NK-92 treated with Interleukin-12 subunit alpha and Interleukin-12 subunit beta, amount 100 ng/mL, for 24 hours (cell line): ENCODE measurements around the gene SSR1.

Experiments
- DNase-seq: peaks from one replicate; lab custom pipeline; 2025; lab: John Stamatoyannopoulos, UW

The SSR1 gene

GRCh38 chr6:7257521-7258230 is 55.3 kb downstream of the SSR1 start:
- DNase-seq = no peak

GRCh38 chr6:7256785-7257184 is 56.2 kb downstream of the SSR1 start:
- DNase-seq = no peak

GRCh38 chr6:7255918-7256317 is 57.1 kb downstream of the SSR1 start:
- no peak for DNase-seq

- no peak for DNase-seq
Observed at GRCh38 chr6:7254980-7255835, 57.8 kb downstream of the SSR1 start.

DNA sequence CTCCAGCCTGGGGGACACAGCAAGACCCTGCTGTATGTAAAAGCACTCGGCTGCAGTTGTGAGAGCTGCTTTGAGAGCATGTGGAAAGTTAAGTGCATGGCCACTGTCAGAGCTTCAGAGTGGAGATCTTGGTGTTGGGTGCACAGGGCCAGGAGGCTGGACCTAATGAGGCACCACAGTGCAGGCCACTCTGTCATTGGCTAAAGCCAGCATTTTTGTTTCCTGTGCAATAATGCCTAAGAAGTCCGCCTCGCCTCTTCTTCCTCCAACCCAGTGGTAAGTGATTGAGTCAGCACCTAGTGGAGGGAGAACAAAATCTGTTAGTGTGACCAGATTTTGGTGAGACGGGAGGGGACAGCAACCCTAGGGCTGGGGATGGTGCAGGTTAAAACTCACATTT is 60.6 kb downstream of the SSR1 start:
- DNase-seq = no peak

DNA sequence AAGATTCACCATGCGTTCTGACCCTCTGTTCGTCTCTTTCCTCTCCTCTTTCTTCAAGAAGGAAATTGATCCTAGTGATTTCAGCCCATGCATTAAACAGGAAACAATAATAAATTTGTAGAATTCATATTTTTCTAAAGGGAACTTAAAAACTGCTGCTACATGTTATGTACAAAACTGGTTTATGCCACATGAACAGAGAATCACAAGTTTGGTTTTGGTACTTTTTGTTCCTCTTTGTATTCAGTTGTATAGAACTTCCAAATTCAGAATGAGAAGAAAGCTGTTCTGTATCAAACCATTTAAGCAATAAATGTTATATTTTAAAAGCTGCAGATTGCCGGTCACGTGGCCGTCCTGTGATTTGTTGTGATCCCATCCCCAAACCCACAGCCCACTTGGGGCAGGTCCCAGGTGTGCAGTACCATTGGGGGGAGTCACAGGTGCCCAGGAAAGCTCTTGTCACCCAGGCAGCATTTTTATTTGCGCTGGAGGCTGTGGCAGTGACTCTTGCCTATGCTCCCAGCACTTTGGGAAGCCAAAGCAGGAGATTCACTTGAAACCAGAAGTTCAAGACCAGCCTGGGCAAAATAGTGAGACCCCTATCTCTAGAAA is 61.2 kb downstream of the SSR1 start:
- DNase-seq = no peak

- no peak for DNase-seq
Observed at GRCh38 chr6:7250812-7251211, 62.2 kb downstream of the SSR1 start.

GRCh38 chr6:7249946-7250643 is 62.9 kb downstream of the SSR1 start:
- DNase-seq = no peak

- no peak for DNase-seq
Observed at GRCh38 chr6:7249391-7249790, 63.6 kb downstream of the SSR1 start.

DNA sequence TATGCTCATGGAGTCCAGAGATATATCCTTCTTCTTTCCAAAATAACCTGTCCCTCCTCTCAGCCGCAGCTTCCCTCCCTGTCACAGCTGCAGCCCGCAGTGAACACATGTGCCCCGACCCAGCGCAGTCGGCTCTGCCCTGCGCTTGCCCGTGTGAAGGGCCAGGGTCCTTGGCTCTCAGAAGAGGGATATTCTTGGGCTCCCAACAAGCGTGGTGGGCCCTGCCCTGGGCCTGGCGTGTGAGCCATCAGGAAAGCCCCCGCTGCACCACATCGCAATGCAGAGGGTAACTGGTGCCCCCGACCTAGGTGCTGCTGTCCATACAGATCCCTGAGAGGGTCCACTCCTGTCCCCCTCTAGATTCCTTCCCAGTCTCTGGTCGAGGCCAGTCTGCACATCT is 65.2 kb downstream of the SSR1 start:
- no peak for DNase-seq

DNA sequence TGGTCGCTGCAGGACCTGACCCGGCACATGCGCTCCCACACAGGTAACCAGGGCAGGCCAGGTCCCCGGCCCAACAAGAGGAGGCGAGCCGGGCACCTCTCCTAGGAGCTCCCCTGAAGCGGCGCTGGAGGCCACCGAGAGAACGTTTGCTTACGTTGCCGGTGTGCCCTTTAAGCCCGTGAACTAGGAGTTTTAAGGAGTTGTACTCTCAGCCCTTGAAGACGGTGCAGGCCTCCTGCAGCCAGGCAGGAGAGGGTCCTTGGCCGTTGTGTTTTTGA is 65.9 kb downstream of the SSR1 start:
- no peak for DNase-seq

DNA sequence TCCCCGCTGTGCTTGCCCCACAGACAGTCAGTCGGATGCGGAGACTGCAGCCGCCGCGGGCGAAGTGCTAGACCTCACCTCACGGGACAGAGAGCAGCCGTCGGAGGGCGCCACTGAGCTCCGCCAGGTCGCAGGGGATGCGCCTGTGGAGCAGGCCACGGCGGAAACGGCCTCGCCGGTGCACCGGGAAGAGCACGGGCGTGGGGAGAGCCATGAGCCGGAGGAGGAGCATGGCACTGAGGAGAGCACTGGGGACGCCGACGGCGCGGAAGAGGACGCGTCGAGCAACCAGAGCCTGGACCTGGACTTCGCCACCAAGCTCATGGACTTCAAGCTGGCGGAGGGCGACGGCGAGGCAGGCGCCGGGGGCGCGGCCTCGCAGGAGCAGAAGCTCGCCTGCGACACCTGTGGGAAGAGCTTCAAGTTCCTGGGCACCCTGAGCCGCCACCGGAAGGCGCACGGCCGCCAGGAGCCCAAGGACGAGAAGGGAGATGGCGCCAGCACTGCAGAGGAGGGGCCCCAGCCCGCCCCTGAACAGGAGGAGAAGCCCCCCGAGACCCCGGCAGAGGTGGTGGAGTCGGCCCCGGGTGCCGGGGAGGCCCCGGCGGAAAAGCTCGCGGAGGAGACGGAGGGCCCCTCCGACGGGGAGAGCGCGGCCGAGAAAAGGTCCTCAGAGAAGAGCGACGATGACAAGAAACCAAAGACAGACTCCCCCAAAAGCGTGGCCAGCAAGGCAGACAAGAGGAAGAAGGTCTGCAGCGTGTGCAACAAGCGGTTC is 66.4 kb downstream of the SSR1 start:
- DNase-seq = no peak

- DNase-seq = no peak
Observed at GRCh38 chr6:7245668-7246393, 67.2 kb downstream of the SSR1 start.

DNA sequence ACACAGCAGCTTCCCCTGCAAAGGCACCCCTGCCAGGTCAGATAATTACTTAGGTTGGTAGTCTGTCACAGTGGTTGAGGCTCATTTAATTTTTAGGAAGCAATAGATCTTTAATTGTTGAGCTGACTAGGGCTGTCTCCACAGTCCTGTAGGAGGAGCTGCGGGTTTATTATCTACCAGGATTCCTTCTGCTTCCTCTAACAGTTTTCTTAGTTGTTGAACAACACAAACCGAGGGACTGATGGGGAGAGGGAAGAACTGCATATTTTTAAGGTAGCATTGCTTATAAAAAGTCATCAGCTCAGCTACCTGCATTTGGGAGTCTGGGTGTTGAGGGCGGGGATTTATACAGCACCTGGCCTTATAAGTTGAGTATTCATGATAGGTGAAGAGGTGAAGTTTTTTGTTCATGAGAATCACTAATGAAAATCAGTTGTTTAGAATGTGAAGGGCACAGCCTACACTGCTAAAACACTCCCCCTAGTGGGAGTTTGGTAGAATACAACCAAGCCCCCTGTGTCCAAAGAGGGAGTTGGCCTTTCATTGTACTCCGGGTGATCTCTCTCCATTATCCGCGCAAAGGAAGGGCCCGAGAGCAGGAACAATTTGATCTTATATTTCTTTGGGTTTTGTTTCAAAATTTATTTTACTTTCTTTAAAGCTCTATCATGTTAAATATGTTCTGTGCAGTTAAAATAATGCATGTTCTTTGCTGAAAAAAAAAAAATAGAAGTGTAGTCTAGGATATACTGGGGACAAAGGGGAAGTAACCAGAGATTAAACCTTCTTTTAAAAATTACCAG is 69.6 kb downstream of the SSR1 start:
- no peak for DNase-seq

DNA sequence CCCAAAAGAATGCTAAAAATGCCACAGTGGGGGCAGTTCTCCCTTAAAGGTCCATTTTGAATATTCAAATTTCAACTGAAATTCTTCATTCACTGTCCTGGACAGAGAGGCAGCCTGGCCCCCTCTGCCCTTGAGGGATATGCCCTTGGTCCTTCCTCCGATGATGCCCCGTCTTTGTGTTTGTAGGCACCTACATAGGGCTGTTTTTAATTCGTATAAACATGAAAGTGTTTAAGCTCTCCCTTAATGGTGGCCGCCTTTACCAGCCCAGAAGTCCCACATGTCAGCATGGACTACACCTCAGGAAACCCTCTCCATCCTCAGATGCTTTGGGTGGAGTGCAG is 70.2 kb downstream of the SSR1 start:
- no peak for DNase-seq

GRCh38 chr6:7241709-7242645 is 71.0 kb downstream of the SSR1 start:
- DNase-seq = no peak

- DNase-seq = no peak
Observed at GRCh38 chr6:7241160-7241559, 71.8 kb downstream of the SSR1 start.

- no peak for DNase-seq
Observed at GRCh38 chr6:7240351-7240750, 72.6 kb downstream of the SSR1 start.

GRCh38 chr6:7239590-7239948 is 73.4 kb downstream of the SSR1 start:
- DNase-seq = no peak
